Spinal cord (tissue), 10 donors: ENCODE data around the gene COLEC12. TPM values are rescaled to one million over a fixed set of nuclear protein-coding genes. Genes with fewer than 3 reads are reported as not detected.

Source experiments
- DNase-seq, 6 donors: peaks; one replicate each; pipeline versions ENCODE4 v3.0.0 to v3.0.0-alpha.2; 2013 to 2015; ENCODE audit warnings: low spot score in 6 of 6, low read depth in 4 of 6
- H3K27ac ChIP-seq: one replicate; pipeline ENCODE4 v1.5.1; 2013; ENCODE audit warnings: low read depth, low read length, control low read depth
- H3K27me3 ChIP-seq: one replicate; pipeline ENCODE4 v1.6.1; 2013; ENCODE audit warnings: low read length; ENCODE audit not compliant: control insufficient read depth, insufficient read depth
- H3K36me3 ChIP-seq: one replicate; pipeline ENCODE4 v1.6.1; 2013; ENCODE audit warnings: low read length; ENCODE audit not compliant: control insufficient read depth, insufficient read depth
- H3K4me1 ChIP-seq: one replicate; pipeline ENCODE4 v1.6.1; 2013; ENCODE audit warnings: low read length; ENCODE audit not compliant: control insufficient read depth, insufficient read depth
- H3K4me3 ChIP-seq: one replicate; pipeline ENCODE4 v1.5.1; 2013; ENCODE audit warnings: low read depth, low read length, control low read depth
- H3K9me3 ChIP-seq: one replicate; pipeline ENCODE4 v1.6.1; 2013; ENCODE audit warnings: low read length; ENCODE audit not compliant: control insufficient read depth, insufficient read depth
- WGBS: methylation state at CpG from one replicate; pipeline ENCODE4 v1.1.5; 2013; ENCODE audit warnings: missing lambda C conversion rate; ENCODE audit not compliant: insufficient coverage; 5-methylcytosine and 5-hydroxymethylcytosine counted together
- polyA plus RNA-seq, 2 donors: library from polyadenylated mRNA; unstranded; fragments of 120-200 nt; gene quantifications; one replicate each; pipeline ENCODE4 v1.2.1, GENCODE V29; 2013; ENCODE audit not compliant: insufficient read length in 2 of 2
- total RNA-seq, 2 donors: library from RNA; depleted of rRNA in 1 of 2; stranded (reverse); fragments of 120-200 nt in 1 of 2; fragments of >200 nt in 1 of 2; gene quantifications; one replicate each; pipeline versions ENCODE4 v1.2.3 to v1.2.4, GENCODE V29; 2013 to 2014
- donor health status: healthy.

COLEC12 gene
- total and polyA plus RNA-seq, 4 donors, result 19.2 to 282 (median 57.4) TPM

GRCh38 chr18:478681-479080 lies 21.8 kb downstream of the COLEC12 start:
- no peaks in the 10 kb centered on the region for H3K27me3 ChIP-seq
- no peak for DNase-seq
- no peaks in the 10 kb centered on the region for H3K9me3 ChIP-seq
- H3K27ac ChIP-seq, result no peak overlapping the region
- 100% methylated on average over 1 of the region's 5 CpGs for WGBS
- H3K4me3 ChIP-seq, result no peak overlapping the region
- H3K4me1 ChIP-seq, result peaks cover 12% of the 10 kb centered on the region
- H3K36me3 ChIP-seq, result no peaks in the 10 kb centered on the region

- Histone ChIP-seq H3K27me3 (no peaks in the 10 kb centered on the region), H3K36me3 (no peaks in the 10 kb centered on the region), H3K4me1 (peaks cover 12% of the 10 kb centered on the region), H3K9me3 (no peaks in the 10 kb centered on the region), H3K27ac (no peak overlapping the region), H3K4me3 (no peak overlapping the region)
- no peak for DNase-seq
- no CpG with 5 or more reads among the region's 2 CpGs for WGBS
Observed at GRCh38 chr18:477565-477964, 22.9 kb downstream of the COLEC12 start.

- Histone ChIP-seq H3K36me3 (no peaks in the 10 kb centered on the region), H3K4me3 (no peak overlapping the region), H3K4me1 (peaks cover 12% of the 10 kb centered on the region), H3K27ac (peak overlapping the region; percentile 47), H3K9me3 (no peaks in the 10 kb centered on the region), H3K27me3 (no peaks in the 10 kb centered on the region)
- 69% methylated on average over 4 of the region's 6 CpGs for WGBS
- peak in 1 of 6 donors; percentile 43 for DNase-seq
Observed at GRCh38 chr18:476251-476664, 24.2 kb downstream of the COLEC12 start.

GRCh38 chr18:475202-476031 lies 25.1 kb downstream of the COLEC12 start:
- H3K4me3 ChIP-seq, result no peak overlapping the region
- H3K36me3 ChIP-seq, result no peaks in the 10 kb centered on the region
- no peaks in the 10 kb centered on the region for H3K9me3 ChIP-seq
- peak overlapping the region; percentile 47 for H3K27ac ChIP-seq
- 39% methylated on average over 9 of the region's 12 CpGs for WGBS
- no peaks in the 10 kb centered on the region for H3K27me3 ChIP-seq
- DNase-seq, result peak in 1 of 6 donors; percentile 88
- H3K4me1 ChIP-seq, result peaks cover 12% of the 10 kb centered on the region

- DNase-seq, result no peak
- H3K4me1 ChIP-seq, result peaks cover 10% of the 10 kb centered on the region
- H3K27ac ChIP-seq, result no peak overlapping the region
- no peaks in the 10 kb centered on the region for H3K9me3 ChIP-seq
- WGBS, result 83% methylated on average over 4 of the region's 4 CpGs
- no peaks in the 10 kb centered on the region for H3K36me3 ChIP-seq
- H3K27me3 ChIP-seq, result no peaks in the 10 kb centered on the region
- H3K4me3 ChIP-seq, result no peak overlapping the region
Observed at GRCh38 chr18:474416-474815, 26.1 kb downstream of the COLEC12 start.

GRCh38 chr18:473802-474201 lies 26.7 kb downstream of the COLEC12 start:
- DNase-seq, result no peak
- no peaks in the 10 kb centered on the region for H3K36me3 ChIP-seq
- peaks cover 8% of the 10 kb centered on the region for H3K4me1 ChIP-seq
- no peaks in the 10 kb centered on the region for H3K9me3 ChIP-seq
- H3K27me3 ChIP-seq, result no peaks in the 10 kb centered on the region
- 100% methylated on average over 1 of the region's 1 CpG for WGBS
- no peak overlapping the region for H3K27ac ChIP-seq
- H3K4me3 ChIP-seq, result no peak overlapping the region

- no peaks in the 10 kb centered on the region for H3K36me3 ChIP-seq
- H3K27ac ChIP-seq, result no peak overlapping the region
- WGBS, result 86% methylated on average over 2 of the region's 3 CpGs
- H3K9me3 ChIP-seq, result no peaks in the 10 kb centered on the region
- no peak overlapping the region for H3K4me3 ChIP-seq
- H3K27me3 ChIP-seq, result no peaks in the 10 kb centered on the region
- peaks cover 8% of the 10 kb centered on the region for H3K4me1 ChIP-seq
- no peak for DNase-seq
Observed at GRCh38 chr18:471716-472115, 28.8 kb downstream of the COLEC12 start.

GRCh38 chr18:470661-471501 lies 29.6 kb downstream of the COLEC12 start:
- H3K36me3 ChIP-seq, result no peaks in the 10 kb centered on the region
- no peak for DNase-seq
- peaks cover 4% of the 10 kb centered on the region for H3K4me1 ChIP-seq
- WGBS, result no CpG with 5 or more reads among the region's 5 CpGs
- H3K27me3 ChIP-seq, result no peaks in the 10 kb centered on the region
- H3K4me3 ChIP-seq, result no peak overlapping the region
- H3K27ac ChIP-seq, result no peak overlapping the region
- no peaks in the 10 kb centered on the region for H3K9me3 ChIP-seq

GRCh38 chr18:468955-469790 lies 31.3 kb downstream of the COLEC12 start:
- H3K27me3 ChIP-seq, result no peaks in the 10 kb centered on the region
- H3K4me3 ChIP-seq, result no peak overlapping the region
- no peaks in the 10 kb centered on the region for H3K4me1 ChIP-seq
- no peaks in the 10 kb centered on the region for H3K36me3 ChIP-seq
- no peak overlapping the region for H3K27ac ChIP-seq
- 66% methylated on average over 6 of the region's 13 CpGs for WGBS
- no peaks in the 10 kb centered on the region for H3K9me3 ChIP-seq
- peak in 1 of 6 donors; percentile 45 for DNase-seq
